MM.1S (cell line): ENCODE measurements around the gene ARID2.

Source experiments
- DNase-seq: peaks from one replicate; pipeline ENCODE4 v3.0.0-alpha.2; 2015
- H2AFZ ChIP-seq: fragments of 300-600 bp; sonication (generic); 2 replicates; pipeline ENCODE4 v1.6.0; 2016; ENCODE audit warnings: antibody characterized with exemption, low read length
- H3F3A ChIP-seq: fragments of 300-600 bp; sonication (generic); 2 replicates; pipeline ENCODE4 v1.6.1; 2016; ENCODE audit warnings: mild to moderate bottlenecking, antibody characterized with exemption, low read length, moderate library complexity, mixed read lengths; ENCODE audit not compliant: insufficient read depth
- H3K27ac ChIP-seq: fragments of 300-600 bp; sonication (generic); 2 replicates; pipeline ENCODE4 v1.5.1; 2016; ENCODE audit warnings: mild to moderate bottlenecking, low read length
- H3K27me3 ChIP-seq: fragments of 300-600 bp; sonication (generic); replicated peaks from 2 replicates; pipeline ENCODE4 v1.6.0; 2016; ENCODE audit warnings: low read length; ENCODE audit not compliant: insufficient read depth
- H3K36me3 ChIP-seq: fragments of 300-600 bp; sonication (generic); replicated peaks from 2 replicates; pipeline ENCODE4 v1.6.1; 2016; ENCODE audit warnings: mild to moderate bottlenecking, low read length, mixed read lengths; ENCODE audit not compliant: insufficient read depth
- H3K4me1 ChIP-seq: fragments of 300-600 bp; sonication (generic); 2 replicates; pipeline ENCODE4 v1.6.1; 2016; ENCODE audit warnings: low read length, mixed read lengths
- H3K4me2 ChIP-seq: fragments of 300-600 bp; sonication (generic); 2 replicates; pipeline ENCODE4 v1.6.0; 2016; ENCODE audit warnings: low read depth, low read length
- H3K4me3 ChIP-seq: fragments of 300-600 bp; sonication (generic); 2 replicates; pipeline ENCODE4 v1.5.1; 2016; ENCODE audit warnings: low read length, mixed read lengths
- H3K79me2 ChIP-seq: fragments of 300-600 bp; sonication (generic); 2 replicates; pipeline ENCODE4 v1.6.1; 2016; ENCODE audit warnings: mixed run types, low read length, mixed read lengths
- H3K9ac ChIP-seq: fragments of 300-600 bp; sonication (generic); 2 replicates; pipeline ENCODE4 v1.6.1; 2016; ENCODE audit warnings: low read length, mixed read lengths
- H3K9me2 ChIP-seq: fragments of 300-600 bp; sonication (generic); replicated peaks from 2 replicates; pipeline ENCODE4 v1.6.1; 2016; ENCODE audit warnings: mild to moderate bottlenecking, low read length, mixed read lengths; ENCODE audit not compliant: insufficient read depth
- H3K9me3 ChIP-seq: fragments of 300-600 bp; sonication (generic); replicated peaks from 2 replicates; pipeline ENCODE4 v1.6.1; 2016; ENCODE audit warnings: mild to moderate bottlenecking, low read length, mixed read lengths; ENCODE audit not compliant: insufficient read depth
- H4K20me1 ChIP-seq: fragments of 300-600 bp; sonication (generic); 2 replicates; pipeline ENCODE4 v1.6.1; 2016; ENCODE audit warnings: mild to moderate bottlenecking, low read length, moderate library complexity, mixed read lengths; ENCODE audit not compliant: insufficient read depth
- EZH2 ChIP-seq: fragments of 300-600 bp; sonication (generic); optimal IDR thresholded peaks from 2 replicates; pipeline ENCODE3; 2017; ENCODE audit warnings: low read depth, mild to moderate bottlenecking, antibody characterized with exemption, low read length, mixed read lengths
- EZH2phosphoT487 ChIP-seq: fragments of 300-600 bp; sonication (generic); IDR thresholded peaks from 2 replicates; pipeline ENCODE4 v1.6.1; 2018; ENCODE audit warnings: antibody characterized with exemption, low read length
- TF ChIP-seq, protein P1 (sequence below): fragments of 300-600 bp; sonication (generic); IDR thresholded peaks from 2 replicates; pipeline ENCODE4 v1.5.1; 2016; ENCODE audit warnings: antibody characterized with exemption, low read length, mixed read lengths

ARID2 gene

DNA sequence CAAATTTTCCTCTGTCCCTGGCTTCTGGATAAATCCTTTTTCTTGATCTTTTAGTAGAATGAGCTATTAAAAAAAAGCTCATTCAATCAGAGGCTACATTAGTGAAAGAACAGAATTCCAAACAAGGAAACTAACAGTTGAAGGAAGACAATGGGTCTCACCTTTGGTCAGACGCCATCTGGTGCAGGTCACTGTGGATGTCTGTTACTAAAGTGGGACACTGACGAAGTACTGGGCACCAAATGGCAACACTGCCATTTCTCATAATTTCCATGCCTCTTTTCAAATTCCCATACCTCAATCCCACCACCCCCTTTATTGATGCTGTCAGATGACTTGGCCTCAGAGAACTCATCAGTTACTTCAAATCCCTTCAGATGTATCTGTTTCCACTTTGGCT, 24.5 kb upstream of the ARID2 start:
- no peak overlapping the region for H3K4me2 ChIP-seq
- DNase-seq: no peak
- H3K4me1 ChIP-seq: no peaks in the 10 kb centered on the region
- no peaks in the 10 kb centered on the region for H3F3A ChIP-seq
- H3K27me3 ChIP-seq: no peaks in the 10 kb centered on the region
- H3K4me3 ChIP-seq: no peak overlapping the region
- H3K9me3 ChIP-seq: no peaks in the 10 kb centered on the region
- TF ChIP-seq, protein P1, sequence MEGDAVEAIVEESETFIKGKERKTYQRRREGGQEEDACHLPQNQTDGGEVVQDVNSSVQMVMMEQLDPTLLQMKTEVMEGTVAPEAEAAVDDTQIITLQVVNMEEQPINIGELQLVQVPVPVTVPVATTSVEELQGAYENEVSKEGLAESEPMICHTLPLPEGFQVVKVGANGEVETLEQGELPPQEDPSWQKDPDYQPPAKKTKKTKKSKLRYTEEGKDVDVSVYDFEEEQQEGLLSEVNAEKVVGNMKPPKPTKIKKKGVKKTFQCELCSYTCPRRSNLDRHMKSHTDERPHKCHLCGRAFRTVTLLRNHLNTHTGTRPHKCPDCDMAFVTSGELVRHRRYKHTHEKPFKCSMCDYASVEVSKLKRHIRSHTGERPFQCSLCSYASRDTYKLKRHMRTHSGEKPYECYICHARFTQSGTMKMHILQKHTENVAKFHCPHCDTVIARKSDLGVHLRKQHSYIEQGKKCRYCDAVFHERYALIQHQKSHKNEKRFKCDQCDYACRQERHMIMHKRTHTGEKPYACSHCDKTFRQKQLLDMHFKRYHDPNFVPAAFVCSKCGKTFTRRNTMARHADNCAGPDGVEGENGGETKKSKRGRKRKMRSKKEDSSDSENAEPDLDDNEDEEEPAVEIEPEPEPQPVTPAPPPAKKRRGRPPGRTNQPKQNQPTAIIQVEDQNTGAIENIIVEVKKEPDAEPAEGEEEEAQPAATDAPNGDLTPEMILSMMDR: no peak
- TF ChIP-seq EZH2 (no peak), EZH2phosphoT487 (no peak)
- no peak overlapping the region for H2AFZ ChIP-seq
- no peak overlapping the region for H3K27ac ChIP-seq
- H3K9me2 ChIP-seq: no peaks in the 10 kb centered on the region
- H4K20me1 ChIP-seq: no peaks in the 10 kb centered on the region
- H3K79me2 ChIP-seq: no peaks in the 10 kb centered on the region
- H3K9ac ChIP-seq: no peak overlapping the region
- no peaks in the 10 kb centered on the region for H3K36me3 ChIP-seq

DNA sequence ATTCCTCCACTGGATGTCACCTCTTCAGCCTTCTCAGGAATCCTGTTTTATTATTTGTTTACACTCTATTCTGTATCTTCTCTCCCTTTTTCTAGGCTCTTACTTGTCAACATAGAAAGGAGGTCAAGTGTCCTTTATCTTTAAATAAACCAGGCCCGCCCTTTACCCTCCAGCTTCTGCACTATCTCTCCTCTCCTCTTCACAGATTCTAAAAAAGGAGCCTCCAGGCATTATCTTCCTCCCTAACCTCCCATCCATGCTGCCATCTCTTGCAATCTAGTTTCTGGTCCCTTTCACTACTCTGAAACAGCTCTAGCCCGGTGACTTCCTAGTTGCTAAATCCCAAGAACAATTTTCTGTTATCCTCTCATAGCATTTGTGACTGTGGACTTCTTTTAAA, 24.1 kb upstream of the ARID2 start:
- H3K9ac ChIP-seq: no peak overlapping the region
- H3K27ac ChIP-seq: no peak overlapping the region
- H3K36me3 ChIP-seq: no peaks in the 10 kb centered on the region
- no peaks in the 10 kb centered on the region for H3F3A ChIP-seq
- no peak overlapping the region for H2AFZ ChIP-seq
- TF ChIP-seq, protein P1: no peak
- H3K4me2 ChIP-seq: no peak overlapping the region
- DNase-seq: no peak
- H3K4me3 ChIP-seq: no peak overlapping the region
- H4K20me1 ChIP-seq: no peaks in the 10 kb centered on the region
- H3K27me3 ChIP-seq: no peaks in the 10 kb centered on the region
- H3K9me3 ChIP-seq: no peaks in the 10 kb centered on the region
- H3K4me1 ChIP-seq: no peaks in the 10 kb centered on the region
- no peaks in the 10 kb centered on the region for H3K9me2 ChIP-seq
- no peaks in the 10 kb centered on the region for H3K79me2 ChIP-seq

DNA sequence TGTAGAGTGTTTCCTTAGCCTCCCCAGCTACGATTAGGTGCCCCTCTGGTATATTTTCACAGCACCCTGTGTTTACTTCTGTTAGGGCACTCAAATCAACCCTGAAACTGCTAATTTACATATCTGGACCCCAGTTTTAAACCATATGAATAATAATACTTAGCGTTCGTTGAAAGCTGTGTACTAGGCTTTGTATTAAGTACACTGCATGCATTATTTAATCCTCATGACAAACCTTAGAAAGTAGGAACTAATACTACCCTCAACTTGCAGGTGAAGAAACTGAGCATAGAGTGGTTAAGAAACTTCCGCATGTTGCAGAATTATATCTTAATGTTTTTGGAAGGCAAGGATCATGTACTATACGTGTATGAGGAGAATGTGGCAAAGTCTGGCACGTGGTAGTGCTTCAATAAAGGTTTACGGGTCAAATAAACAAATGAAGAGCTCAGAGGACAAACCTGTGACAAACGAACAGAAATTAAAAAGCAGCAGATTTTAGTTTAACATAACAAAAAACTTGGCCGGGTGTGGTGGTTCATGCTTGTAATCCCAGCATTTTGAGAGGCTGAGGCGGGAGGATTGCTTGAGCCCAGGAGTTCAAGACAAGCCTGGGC, 22.2 kb upstream of the ARID2 start:
- no peaks in the 10 kb centered on the region for H3K9me2 ChIP-seq
- no peaks in the 10 kb centered on the region for H3K36me3 ChIP-seq
- no peaks in the 10 kb centered on the region for H4K20me1 ChIP-seq
- H3K4me1 ChIP-seq: no peaks in the 10 kb centered on the region
- H3K27ac ChIP-seq: no peak overlapping the region
- H3K4me2 ChIP-seq: no peak overlapping the region
- H3K9me3 ChIP-seq: no peaks in the 10 kb centered on the region
- no peaks in the 10 kb centered on the region for H3F3A ChIP-seq
- no peaks in the 10 kb centered on the region for H3K27me3 ChIP-seq
- TF ChIP-seq, protein P1: no peak
- TF ChIP-seq EZH2 (no peak), EZH2phosphoT487 (no peak)
- no peak overlapping the region for H2AFZ ChIP-seq
- H3K79me2 ChIP-seq: no peaks in the 10 kb centered on the region
- no peak overlapping the region for H3K4me3 ChIP-seq
- DNase-seq: no peak
- H3K9ac ChIP-seq: no peak overlapping the region
